DLD1 (cell line): Measurements from ENCODE around the gene MAGI1.

Source experiments
- in situ Hi-C: cut with HindIII; loops from 2 replicates; pipeline ENCODE4 v1.10.0; 2017; ENCODE audit warnings: low sequenced_read_pairs

The MAGI1 gene

DNA sequence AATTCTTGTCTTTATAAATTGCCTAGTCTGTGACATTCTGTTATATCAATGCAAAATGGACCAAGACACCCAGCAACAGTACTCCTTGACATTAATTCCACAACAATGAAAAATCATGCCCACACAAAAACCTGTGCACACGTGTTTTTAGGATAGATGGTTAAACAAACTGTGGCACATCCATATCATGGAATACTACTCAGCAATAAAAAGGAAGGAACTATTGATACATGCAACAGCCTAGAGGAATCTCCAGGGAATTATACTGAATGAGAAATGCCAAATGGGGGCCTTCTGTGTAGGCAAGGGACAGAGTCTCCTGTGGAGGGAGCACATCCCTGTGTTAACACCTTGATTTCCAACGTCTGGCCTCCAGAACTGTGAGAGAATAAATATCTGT lies 388.5 kb downstream of the MAGI1 start:
- in situ Hi-C loops, result no loop called here

GRCh38 chr3:65647369-65647768 lies 391.3 kb downstream of the MAGI1 start:
- in situ Hi-C loops, result no loop called here

GRCh38 chr3:65642883-65643282 lies 395.8 kb downstream of the MAGI1 start:
- in situ Hi-C loops, result no loop called here

GRCh38 chr3:65641777-65642176 lies 396.9 kb downstream of the MAGI1 start:
- in situ Hi-C loops, result no loop called here

GRCh38 chr3:65641045-65641444 lies 397.7 kb downstream of the MAGI1 start:
- in situ Hi-C loops, result no loop called here

- in situ Hi-C loops, result no loop called here
These were observed 399.3 kb downstream of the MAGI1 start for GRCh38 chr3:65639444-65639843.

- in situ Hi-C loops, result no loop called here
These were observed 400.4 kb downstream of the MAGI1 start for GRCh38 chr3:65638301-65638700.

GRCh38 chr3:65636326-65636725 lies 402.4 kb downstream of the MAGI1 start:
- in situ Hi-C loops, result no loop called here

DNA sequence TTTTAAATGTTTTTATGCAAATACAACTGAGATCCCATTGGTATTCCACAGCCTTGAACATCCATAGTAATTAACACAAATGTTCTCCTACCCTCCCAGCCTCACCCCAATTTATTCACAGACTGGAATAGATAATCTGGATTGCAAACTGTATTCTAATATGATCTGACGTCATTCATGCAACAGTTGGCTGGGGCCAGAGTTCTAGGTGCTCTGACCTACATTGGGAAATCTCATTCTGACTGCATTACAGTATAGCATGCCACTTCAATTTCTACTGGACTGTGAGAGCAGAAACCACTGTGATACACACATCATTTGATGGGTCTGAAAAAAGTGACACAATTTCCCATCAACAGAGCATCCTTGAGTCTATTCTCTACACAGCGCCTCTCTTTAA lies 403.1 kb downstream of the MAGI1 start:
- in situ Hi-C loops, result no loop called here

- in situ Hi-C loops, result no loop called here
These were observed 405.6 kb downstream of the MAGI1 start for GRCh38 chr3:65633018-65633638.

DNA sequence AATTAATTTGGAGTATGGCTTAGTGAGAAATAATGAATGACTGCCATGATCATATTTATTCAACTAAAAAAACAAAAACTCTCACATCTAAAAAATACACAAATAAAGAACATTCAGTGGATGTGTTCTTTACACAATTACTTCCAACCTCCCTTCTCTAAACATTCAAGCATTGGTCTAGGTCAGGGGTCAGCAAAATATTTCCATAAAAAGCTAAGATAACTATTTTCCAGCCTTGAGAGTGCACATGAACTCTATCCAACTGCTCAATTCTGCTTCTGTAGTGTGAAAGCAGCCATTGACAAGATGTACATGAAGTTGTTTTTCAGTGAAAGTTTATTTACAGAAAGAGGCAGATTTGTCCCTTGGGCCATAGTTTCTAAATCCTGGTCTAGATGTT lies 406.3 kb downstream of the MAGI1 start:
- in situ Hi-C loops, result no loop called here

GRCh38 chr3:65628978-65629377 lies 409.7 kb downstream of the MAGI1 start:
- in situ Hi-C loops, result no loop called here

GRCh38 chr3:65627062-65627461 lies 411.7 kb downstream of the MAGI1 start:
- in situ Hi-C loops, result no loop called here

GRCh38 chr3:65625305-65625704 lies 413.4 kb downstream of the MAGI1 start:
- in situ Hi-C loops, result no loop called here

- in situ Hi-C loops, result no loop called here
These were observed 415.4 kb downstream of the MAGI1 start for GRCh38 chr3:65623362-65623761.

GRCh38 chr3:65619888-65620287 lies 418.8 kb downstream of the MAGI1 start:
- in situ Hi-C loops, result no loop called here

DNA sequence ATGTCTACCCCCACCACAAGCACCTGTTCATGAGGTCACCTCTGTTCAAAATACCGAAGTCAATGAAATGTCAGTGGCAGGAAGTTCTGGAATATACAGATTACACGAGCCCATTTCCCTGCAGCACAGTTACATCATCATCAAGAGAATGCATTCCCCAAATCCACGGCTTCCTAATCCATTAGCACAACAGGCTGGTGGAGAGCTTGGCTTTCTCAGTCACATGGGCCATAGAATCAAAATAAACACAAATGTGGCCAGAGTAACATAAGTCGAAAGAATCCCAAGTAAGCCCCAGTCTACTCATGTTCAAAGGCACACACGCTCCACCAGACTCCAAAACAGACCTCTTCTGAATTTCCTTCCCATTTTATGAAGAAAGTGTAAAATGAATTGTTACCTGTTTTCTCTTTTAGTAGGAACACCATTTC lies 419.3 kb downstream of the MAGI1 start:
- in situ Hi-C loops, result no loop called here

- in situ Hi-C loops, result no loop called here
These were observed 420.1 kb downstream of the MAGI1 start for GRCh38 chr3:65618599-65618998.

DNA sequence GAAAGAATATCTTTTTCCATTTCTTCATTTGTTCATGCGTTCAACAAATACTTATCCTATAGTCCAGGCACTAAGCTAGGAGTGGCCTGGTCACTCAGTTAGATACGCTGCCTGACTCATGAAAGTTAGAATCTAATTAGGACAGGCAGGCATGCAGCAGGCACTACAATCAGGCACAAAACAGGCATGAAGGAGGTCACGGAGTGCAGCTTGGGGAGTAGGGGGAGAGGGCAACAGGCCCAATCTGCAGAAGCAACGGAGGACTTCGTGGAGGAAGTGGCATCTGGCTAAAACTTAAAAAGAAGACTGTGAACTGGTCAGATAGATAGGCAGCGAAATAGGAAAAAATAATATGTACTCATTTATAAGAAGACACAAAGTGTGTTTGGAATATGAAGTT lies 420.9 kb downstream of the MAGI1 start:
- in situ Hi-C loops, result no loop called here

DNA sequence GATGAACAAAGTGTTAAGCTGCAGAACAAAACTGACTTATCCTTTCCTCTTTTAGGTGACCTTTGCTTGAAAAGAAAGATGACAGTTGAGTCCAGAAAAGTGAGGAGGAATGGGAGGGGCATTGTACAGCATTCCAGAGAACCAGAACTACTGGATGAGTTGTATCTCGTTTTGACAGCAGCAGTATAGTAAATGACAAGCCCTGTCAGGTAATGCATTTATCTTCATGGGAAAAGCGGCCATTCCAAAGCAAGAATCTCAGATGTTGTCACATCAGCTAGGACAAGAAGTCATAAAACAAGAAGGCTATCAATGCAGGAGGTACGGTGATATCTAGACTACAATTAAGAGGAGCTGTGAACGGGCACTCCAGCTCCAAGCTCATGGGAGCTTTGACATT lies 421.5 kb downstream of the MAGI1 start:
- in situ Hi-C loops, result no loop called here

GRCh38 chr3:65616563-65616962 lies 422.2 kb downstream of the MAGI1 start:
- in situ Hi-C loops, result no loop called here

DNA sequence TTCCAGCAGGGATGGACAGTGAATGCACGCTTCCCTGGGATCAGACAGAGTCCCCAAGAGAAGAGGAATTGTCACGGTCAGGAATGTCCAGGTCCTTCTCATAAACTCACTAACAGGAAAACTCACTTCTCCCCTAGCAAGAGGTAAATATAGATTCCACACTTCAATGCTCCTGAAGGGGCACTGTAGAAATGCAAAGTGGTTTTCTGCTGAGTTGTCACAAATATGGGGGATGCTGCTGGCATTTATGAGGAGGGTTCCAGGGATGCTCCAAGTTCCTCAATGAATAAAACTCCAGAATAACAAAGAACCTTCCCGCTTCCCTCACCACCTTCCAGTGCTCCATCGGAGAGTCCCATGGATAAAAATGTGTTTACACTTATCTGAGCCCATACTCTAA lies 423.4 kb downstream of the MAGI1 start:
- in situ Hi-C loops, result no loop called here

- in situ Hi-C loops, result no loop called here
These were observed 424.1 kb downstream of the MAGI1 start for GRCh38 chr3:65614585-65614984.
